ENCODE results near the gene OXT.

Gene OXT

GRCh38 chr20:3115190-3116107 lies 44.0 kb downstream of the OXT start:
- DNase-seq: peak in 1 of 2 experiments; percentile 49

DNA sequence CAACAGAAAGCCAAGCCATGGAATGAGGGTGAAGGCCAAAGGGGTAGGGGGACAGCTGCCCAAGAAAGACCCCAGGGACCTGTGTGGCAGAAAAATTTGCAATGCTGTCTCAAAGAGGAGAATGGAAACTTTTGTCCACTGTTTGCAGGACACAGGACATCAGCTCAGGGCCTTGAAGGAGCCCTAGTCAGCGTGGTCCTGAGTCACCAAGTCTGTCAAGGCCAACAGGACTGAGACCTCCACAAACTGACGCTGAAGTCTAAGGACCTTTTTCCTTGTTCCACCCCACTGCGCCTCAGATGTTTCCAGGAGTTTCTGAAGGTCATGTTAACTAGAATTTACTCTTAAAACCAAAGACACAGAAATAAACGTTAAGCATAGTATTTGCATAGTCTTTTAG lies 44.9 kb downstream of the OXT start:
- no peak for DNase-seq

DNA sequence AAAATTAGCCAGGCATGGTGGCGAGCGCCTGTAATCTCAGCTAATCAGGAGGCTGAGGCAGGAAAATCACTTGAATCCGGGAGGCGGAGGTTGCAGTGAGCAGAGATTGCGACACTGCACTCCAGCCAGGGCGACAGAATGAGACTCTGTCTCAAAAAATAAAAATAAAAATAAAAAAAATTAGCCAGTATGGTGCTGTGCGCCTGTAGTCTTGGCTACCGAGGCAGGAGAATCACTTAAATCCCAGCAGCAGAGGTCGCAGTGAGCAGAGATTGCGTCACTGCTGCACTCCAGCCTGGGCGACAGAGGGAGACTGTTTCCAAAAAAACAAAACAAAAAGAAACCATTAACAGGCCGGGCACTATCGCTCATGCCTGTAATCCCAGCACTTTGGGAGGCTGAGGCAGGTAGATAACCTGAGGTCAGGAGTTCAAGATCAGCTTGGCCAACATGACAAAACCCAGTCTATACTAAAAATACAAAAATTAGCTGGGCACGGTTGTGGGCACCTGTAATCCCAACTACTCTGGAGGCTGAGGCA lies 46.5 kb downstream of the OXT start:
- DNase-seq: peak in 1 of 2 experiments; percentile 23

DNA sequence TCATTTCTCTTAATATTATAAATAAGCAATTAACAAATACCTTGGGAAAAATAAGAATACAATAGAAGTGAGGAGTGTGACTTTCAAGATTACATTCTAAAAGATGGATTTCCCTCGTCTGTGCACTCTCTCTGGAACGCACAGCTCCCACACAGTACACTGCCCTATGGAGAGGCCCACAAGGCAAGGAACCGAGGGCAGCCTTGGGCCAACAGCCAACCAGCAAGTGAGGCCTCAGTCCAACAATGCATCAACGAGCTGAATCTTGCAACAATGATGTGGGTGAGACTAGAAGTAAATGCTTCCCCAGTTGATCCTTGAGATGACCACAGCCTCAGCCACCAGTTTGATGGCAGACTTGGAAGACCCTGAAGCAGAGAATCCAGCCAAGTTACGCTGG lies 47.6 kb downstream of the OXT start:
- DNase-seq: no peak

GRCh38 chr20:3121271-3121911 lies 50.0 kb downstream of the OXT start:
- no peak for DNase-seq

Data from cerebellar nuclear complex (tissue), 1 donor.